K562 (cell line): ENCODE measurements around the gene MBOAT1. TPM values are rescaled to one million over a fixed set of nuclear protein-coding genes. Genes with fewer than 3 reads are reported as not detected.
"Not testable (repeated sequence)": the region's sequence is repeated elsewhere in the genome, so short reads cannot be mapped to it uniquely, and the experiment has no call there.

Experiments
- ATAC-seq: fragments of 200-7000 bp; cut with Tn5 transposase; 3 replicates; pipeline ENCODE4 v1.9.1; 2020; ENCODE audit warnings: moderate library complexity
- BruUV-seq: library from RNA; stranded (reverse); fragments of 400-500 nt; replicated peaks from 2 replicates; lab custom pipeline; 2021; lab: Mats Ljungman, UMichigan
- CTCF ChIA-PET: fragments of 300-600 bp; formaldehyde crosslinking; extraction: SDS; loops from one replicate; lab custom pipeline; 2021; ENCODE audit warnings: low intra/inter-chr PET ratio; lab: Yijun Ruan, JAX
- POLR2A ChIA-PET: fragments of 300-600, 350-650 bp; sonication (Branson Sonifier 250); formaldehyde crosslinking; extraction: SDS; loops from one replicate; lab custom pipeline; 2021; ENCODE audit warnings: antibody characterized with exemption, inconsistent platforms; lab: Yijun Ruan, JAX
- DNase-seq, 4 experiments: peaks; one replicate each; pipeline versions ENCODE4 v3.0.0 to v3.0.0-alpha.2; 2011 to 2018; ENCODE audit warnings: low spot score in 3 of 4, mixed read lengths in 3 of 4; ENCODE audit errors: extremely low read depth in 1 of 4
- FAIRE-seq: peaks from 2 replicates; lab custom pipeline; 2011; peaks lifted over from hg19 to GRCh38; lab: Jason Lieb, UNC
- H2AFZ ChIP-seq: 2 replicates; pipeline ENCODE4 v1.6.0; 2011; ENCODE audit warnings: low read depth, low read length, control low read depth, inconsistent platforms
- H3K27ac ChIP-seq: fragments of 200-600 bp; 3 replicates; pipeline ENCODE4 v1.8.0; 2011; ENCODE audit warnings: low read depth, mild to moderate bottlenecking, control low read depth, inconsistent platforms, low read length, moderate library complexity, mixed read lengths; ENCODE audit errors: extremely low read depth
- H3K27me3 ChIP-seq, 2 experiments: fragments of 300-600 bp in 1 of 2; 2 replicates in 1 of 2; 3 replicates in 1 of 2; pipeline versions ENCODE4 v1.6.0 to v1.8.0; 2011; ENCODE audit warnings: inconsistent platforms in 2 of 2, low read length in 2 of 2, mild to moderate bottlenecking in 1 of 2, mixed read lengths in 1 of 2, moderate library complexity in 1 of 2; ENCODE audit not compliant: control insufficient read depth in 2 of 2, insufficient read depth in 2 of 2
- H3K36me3 ChIP-seq: fragments of 300-600 bp; 3 replicates; pipeline ENCODE4 v1.8.0; 2011; ENCODE audit warnings: mild to moderate bottlenecking, low read length, inconsistent platforms; ENCODE audit not compliant: control insufficient read depth, insufficient read depth
- H3K4me1 ChIP-seq, 2 experiments: fragments of 200-600 bp in 1 of 2; replicated peaks in 1 of 2; 2 replicates in 1 of 2; 3 replicates in 1 of 2; pipeline versions ENCODE4 v1.5.1 to v1.8.0; 2011; ENCODE audit warnings: inconsistent platforms in 2 of 2, low read length in 2 of 2, mild to moderate bottlenecking in 1 of 2, mixed read lengths in 1 of 2, moderate library complexity in 1 of 2; ENCODE audit not compliant: control insufficient read depth in 2 of 2, insufficient read depth in 2 of 2
- H3K4me2 ChIP-seq: 2 replicates; pipeline ENCODE4 v1.6.1; 2011; ENCODE audit warnings: low read length, control low read depth, inconsistent platforms, mixed read lengths; ENCODE audit not compliant: insufficient read depth
- H3K4me3 ChIP-seq: fragments of 200-600 bp; sonication (generic), shearing (Covaris generic); 2 replicates; pipeline ENCODE4 v1.5.1; 2016; ENCODE audit warnings: control low read depth, inconsistent platforms
- H3K79me2 ChIP-seq: fragments of 200-600 bp; 3 replicates; pipeline ENCODE4 v1.8.0; 2011; ENCODE audit warnings: low read length, inconsistent platforms; ENCODE audit not compliant: control insufficient read depth, insufficient read depth
- H3K9ac ChIP-seq, 2 experiments: 2 replicates each; pipeline versions ENCODE4 v1.6.0 to v1.6.1; 2011; ENCODE audit warnings: low read depth in 2 of 2, low read length in 2 of 2, control low read depth in 1 of 2, inconsistent platforms in 1 of 2, mild to moderate bottlenecking in 1 of 2, mixed read lengths in 1 of 2; ENCODE audit not compliant: insufficient read depth in 1 of 2
- H3K9me1 ChIP-seq: one replicate; pipeline ENCODE4 v1.6.0; 2011; ENCODE audit warnings: inconsistent platforms, mild to moderate bottlenecking, low read length, moderate library complexity; ENCODE audit not compliant: control insufficient read depth, insufficient read depth
- H3K9me3 ChIP-seq: replicated peaks from 2 replicates; pipeline ENCODE4 v1.5.1; 2011; ENCODE audit warnings: low read depth, low read length, inconsistent platforms; ENCODE audit not compliant: control insufficient read depth, insufficient read depth
- H4K20me1 ChIP-seq: replicated peaks from 2 replicates; pipeline ENCODE4 v1.6.1; 2011; ENCODE audit warnings: low read length, inconsistent platforms, mixed read lengths; ENCODE audit not compliant: control insufficient read depth, insufficient read depth
- CBX5 ChIP-seq: IDR thresholded peaks from 2 replicates; pipeline ENCODE4 v1.6.1; 2014; ENCODE audit warnings: low read depth, borderline replicate concordance
- CEBPB ChIP-seq: fragments of 450-650 bp; IDR thresholded peaks from 2 replicates; pipeline ENCODE4 v1.6.1; 2016; ENCODE audit warnings: missing genetic modification characterization, missing compliant biosample characterization
- CEBPG ChIP-seq, 3 experiments: fragments of 200-800 bp in 1 of 3; sonication (Bioruptor generic) in 1 of 3; sonication (generic) in 1 of 3; formaldehyde crosslinking in 1 of 3; IDR thresholded peaks in 2 of 3; conservative IDR thresholded peaks in 1 of 3; 2 replicates each; pipeline versions ENCODE4 v1.6.1 to v1.8.0; 2016 to 2022; ENCODE audit warnings: missing compliant biosample characterization in 2 of 3, missing genetic modification characterization in 2 of 3, mild to moderate bottlenecking in 1 of 3, missing genetic modification reagents in 1 of 3
- GABPA ChIP-seq: fragments of 200-800 bp; sonication (Bioruptor generic); conservative IDR thresholded peaks from 2 replicates; pipeline ENCODE4 v1.6.1; 2016; ENCODE audit warnings: low read depth, missing genetic modification characterization, missing compliant biosample characterization
- RBM25 ChIP-seq: fragments of 200-400 bp; formaldehyde crosslinking; IDR thresholded peaks from 2 replicates; pipeline ENCODE4 v1.6.1; 2018; ENCODE audit warnings: low read length, low read depth, moderate library complexity; ENCODE audit not compliant: severe bottlenecking
- ZNF212 ChIP-seq: fragments of 450-650 bp; formaldehyde crosslinking; IDR thresholded peaks from 2 replicates; pipeline ENCODE4 v1.4.0; 2020; ENCODE audit warnings: mild to moderate bottlenecking
- ZNF232 ChIP-seq: sonication (generic); formaldehyde crosslinking; IDR thresholded peaks from 2 replicates; pipeline ENCODE4 v1.8.0; 2022; ENCODE audit warnings: mild to moderate bottlenecking, missing genetic modification reagents
- WGBS: fragments of 100-300 bp; shearing (Covaris generic); methylation state at CpG from one replicate; pipeline ENCODE4 v1.1.6; 2016; ENCODE audit warnings: low coverage, mixed read lengths; ENCODE audit not compliant: insufficient coverage; ENCODE audit errors: missing lambda C conversion rate; 5-methylcytosine and 5-hydroxymethylcytosine counted together
- in situ Hi-C: fragments of 300-500 bp; cut with MboI; formaldehyde crosslinking; loops from 4 replicates; pipeline ENCODE4 v1.15.0; 2018; ENCODE audit warnings: inconsistent platforms, mixed read lengths
- intact Hi-C: fragments of 100-400 bp; cut with micrococcal nuclease; formaldehyde crosslinking; loops from 2 replicates; pipeline ENCODE4 v1.14.2; 2022
- polyA plus RNA-seq, 8 experiments: library from polyadenylated mRNA; depleted of rRNA in 4 of 8; stranded (reverse) in 5 of 8; unstranded in 3 of 8; fragments of >200 nt; fragmentation: Nextera tagmentation in 2 of 8; fragmentation: Illumina TruSeq in 1 of 8; extraction: Ambion mirVana in 2 of 8; extraction: Trizol in 1 of 8; gene quantifications; 2 replicates each; pipeline versions ENCODE4 v1.2.1 to v1.2.3, GENCODE V29; 2011 to 2014; ENCODE audit warnings: inconsistent platforms in 1 of 8, missing spikeins in 1 of 8
- total RNA-seq, 7 experiments: library from RNA; depleted of rRNA in 6 of 7; stranded (reverse); fragments of >200 nt in 6 of 7; fragmentation: Illumina TruSeq in 2 of 7; extraction: Trizol in 2 of 7; gene quantifications; 2 replicates each; pipeline versions ENCODE4 v1.2.1 to v1.2.3, GENCODE V29; 2011 to 2021; ENCODE audit warnings: low replicate concordance in 1 of 7
- TF ChIP-seq, protein P1 (sequence below): sonication (generic); formaldehyde crosslinking; IDR thresholded peaks from 2 replicates; pipeline ENCODE4 v1.8.0; 2022; ENCODE audit warnings: mild to moderate bottlenecking, missing genetic modification reagents, borderline replicate concordance

The MBOAT1 gene
- total and polyA plus RNA-seq, 9 of the 15 experiments (the other 6 are each of a cell fraction or from before 2014, with no cell fraction given): 0.13 to 16.5 (median 10.3) TPM

DNA sequence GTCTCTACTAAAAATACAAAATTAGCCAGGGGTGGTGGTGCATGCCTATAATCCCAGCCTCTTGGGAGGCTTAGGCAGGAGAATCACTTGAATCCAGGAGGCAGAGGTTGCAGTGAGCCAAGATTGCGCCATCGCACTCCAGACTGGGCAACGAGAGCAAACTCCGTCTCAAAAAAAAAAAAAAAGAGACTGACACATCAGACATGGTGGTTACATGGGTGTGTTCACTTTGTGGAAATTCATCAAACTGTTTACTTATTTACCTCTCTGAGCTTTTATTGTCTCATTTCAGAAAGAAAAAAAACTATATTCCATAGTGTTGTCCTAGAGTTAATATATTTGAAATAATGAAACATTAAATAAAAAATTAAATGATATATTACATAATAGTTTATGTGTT lies 64.8 kb downstream of the MBOAT1 start:
- FAIRE-seq: no peak
- no peak for DNase-seq
- no peak for ATAC-seq
- no TSS peak for BruUV-seq
- Histone ChIP-seq H3K27me3 (no peaks in the 10 kb centered on the region), H3K9me3 (no peaks in the 10 kb centered on the region), H4K20me1 (no peaks in the 10 kb centered on the region), H3K4me1 (no peaks in the 10 kb centered on the region), H3K36me3 (peaks cover 9% of the 10 kb centered on the region; the same call in 2 of the 3 replicates), H3K79me2 (no peaks in the 10 kb centered on the region), H3K4me3 (no peak overlapping the region), H3K4me2 (no peak overlapping the region), H3K9ac (no peak overlapping the region), H3K27ac (no peak overlapping the region), H2AFZ (no peak overlapping the region), H3K9me1 (no peaks in the 10 kb centered on the region)
- in situ Hi-C loops: no loop called here
- ChIA-PET CTCF (no interaction called here), POLR2A (no interaction called here)
- TF ChIP-seq, protein P1, sequence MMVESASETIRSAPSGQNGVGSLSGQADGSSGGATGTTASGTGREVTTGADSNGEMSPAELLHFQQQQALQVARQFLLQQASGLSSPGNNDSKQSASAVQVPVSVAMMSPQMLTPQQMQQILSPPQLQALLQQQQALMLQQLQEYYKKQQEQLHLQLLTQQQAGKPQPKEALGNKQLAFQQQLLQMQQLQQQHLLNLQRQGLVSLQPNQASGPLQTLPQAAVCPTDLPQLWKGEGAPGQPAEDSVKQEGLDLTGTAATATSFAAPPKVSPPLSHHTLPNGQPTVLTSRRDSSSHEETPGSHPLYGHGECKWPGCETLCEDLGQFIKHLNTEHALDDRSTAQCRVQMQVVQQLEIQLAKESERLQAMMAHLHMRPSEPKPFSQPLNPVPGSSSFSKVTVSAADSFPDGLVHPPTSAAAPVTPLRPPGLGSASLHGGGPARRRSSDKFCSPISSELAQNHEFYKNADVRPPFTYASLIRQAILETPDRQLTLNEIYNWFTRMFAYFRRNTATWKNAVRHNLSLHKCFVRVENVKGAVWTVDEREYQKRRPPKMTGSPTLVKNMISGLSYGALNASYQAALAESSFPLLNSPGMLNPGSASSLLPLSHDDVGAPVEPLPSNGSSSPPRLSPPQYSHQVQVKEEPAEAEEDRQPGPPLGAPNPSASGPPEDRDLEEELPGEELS (CRISPR knock-in tag): no peak
- TF ChIP-seq ZNF232 (CRISPR knock-in tag): no peak
- peak; percentile 56; the same call in 1 of the 2 replicates for TF ChIP-seq CEBPB (tag)
- TF ChIP-seq CBX5: no peak
- no peak for TF ChIP-seq RBM25
- no peak for TF ChIP-seq GABPA (tag)
- no peak for TF ChIP-seq ZNF212 (CRISPR knock-in tag)
- TF ChIP-seq CEBPG (CRISPR knock-in tag; IDR thresholded peaks at IDR 0.05): no peak
- peak in 1 of 2 experiments; percentile 52; a peak in 2 of 4 replicates for TF ChIP-seq CEBPG (tag; conservative IDR thresholded peaks at IDR 0.05 in 1 of 2, IDR thresholded peaks at IDR 0.05 in 1 of 2)
- 97% methylated on average over 4 of the region's 4 CpGs for WGBS
- intact Hi-C loops: no loop called here

DNA sequence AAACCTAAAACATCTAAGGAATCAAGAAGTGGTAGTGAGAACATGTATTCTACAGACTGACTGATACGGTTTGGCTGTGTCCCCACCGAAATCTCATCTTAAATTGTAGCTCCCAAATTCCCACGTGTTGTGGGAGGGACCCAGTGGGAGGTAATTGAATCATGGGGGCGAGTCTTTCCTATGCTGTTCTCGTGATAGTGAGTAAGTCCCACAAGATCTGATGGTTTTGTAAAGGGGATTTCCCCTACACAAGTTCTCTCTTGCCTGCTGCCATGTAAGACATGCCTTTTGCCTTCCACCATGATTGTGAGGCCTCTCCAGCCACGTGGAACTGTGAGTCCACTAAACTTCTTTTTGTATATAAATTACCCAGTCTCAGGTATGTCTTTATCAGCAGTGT lies 65.4 kb downstream of the MBOAT1 start:
- H4K20me1 ChIP-seq, ATAC-seq, BruUV-seq, H3K27me3 ChIP-seq, in situ Hi-C loops, H3K4me3 ChIP-seq, H2AFZ ChIP-seq, POLR2A ChIA-PET, H3K9me3 ChIP-seq, H3K27ac ChIP-seq, FAIRE-seq, H3K4me2 ChIP-seq, DNase-seq, H3K9ac ChIP-seq, CTCF ChIA-PET, H3K4me1 ChIP-seq, H3K79me2 ChIP-seq, H3K9me1 ChIP-seq, intact Hi-C loops: not testable (repeated sequence)
- peaks cover 13% of the 10 kb centered on the region; the same call in 2 of the 3 replicates for H3K36me3 ChIP-seq
- WGBS: 40% methylated on average over 6 of the region's 6 CpGs
